H1 (cell line): ENCODE results near the gene C9orf43. TPM values are rescaled to one million over a fixed set of nuclear protein-coding genes. Genes with fewer than 3 reads are reported as not detected.

Source experiments
- CTCF ChIA-PET: fragments of 300-600 bp; sonication (Branson Sonifier 250); formaldehyde crosslinking; loops from one replicate; lab custom pipeline; 2021; ENCODE audit not compliant: partially characterized antibody; lab: Charles Lee
- POLR2A ChIA-PET: fragments of 300-600 bp; sonication (Branson Sonifier 250); formaldehyde crosslinking; loops from one replicate; lab custom pipeline; 2021; ENCODE audit warnings: inconsistent platforms; ENCODE audit not compliant: partially characterized antibody; lab: Charles Lee
- DNase-seq, 2 experiments: peaks; one replicate each; pipeline versions ENCODE4 v3.0.0 to v3.0.0-alpha.2; 2010 to 2022; ENCODE audit warnings: low spot score in 2 of 2, low read depth in 1 of 2, mixed read lengths in 1 of 2
- FAIRE-seq: peaks from 2 replicates; lab custom pipeline; 2011; peaks lifted over from hg19 to GRCh38; lab: Jason Lieb, UNC
- H2AFZ ChIP-seq: 2 replicates; pipeline ENCODE4 v1.8.1; 2012; ENCODE audit warnings: low read length, inconsistent platforms
- H2AK5ac ChIP-seq: 2 replicates; pipeline ENCODE4 v1.6.1; 2013; ENCODE audit warnings: low read depth, low read length
- H2BK120ac ChIP-seq: replicated peaks from 2 replicates; pipeline ENCODE3; 2013; ENCODE audit warnings: low read depth, low read length, inconsistent platforms
- H2BK12ac ChIP-seq: 2 replicates; pipeline ENCODE4 v1.6.1; 2013; ENCODE audit warnings: low read depth, low read length
- H2BK15ac ChIP-seq: 2 replicates; pipeline ENCODE4 v1.6.1; 2013; ENCODE audit warnings: low read length
- H2BK20ac ChIP-seq: 2 replicates; pipeline ENCODE4 v1.6.1; 2013; ENCODE audit warnings: low read length
- H2BK5ac ChIP-seq: 2 replicates; pipeline ENCODE4 v1.6.1; 2013; ENCODE audit warnings: low read depth, low read length
- H3K14ac ChIP-seq: 2 replicates; pipeline ENCODE4 v1.6.1; 2013; ENCODE audit warnings: inconsistent platforms; ENCODE audit not compliant: insufficient read length
- H3K18ac ChIP-seq: 2 replicates; pipeline ENCODE4 v1.6.1; 2013; ENCODE audit warnings: low read length; ENCODE audit errors: extremely low read depth
- H3K23ac ChIP-seq: 2 replicates; pipeline ENCODE4 v1.6.1; 2013; ENCODE audit warnings: inconsistent platforms; ENCODE audit not compliant: insufficient read length
- H3K23me2 ChIP-seq: 2 replicates; pipeline ENCODE4 v1.6.1; 2013; ENCODE audit warnings: low read depth, low read length
- H3K27ac ChIP-seq: 2 replicates; pipeline ENCODE4 v1.6.1; 2011; ENCODE audit warnings: low read depth, low read length, inconsistent platforms
- H3K27me3 ChIP-seq, 4 experiments: replicated peaks in 1 of 4; 1 replicate in 1 of 4; 2 replicates in 3 of 4; pipeline versions ENCODE4 v1.6.1 to v1.8.1; 2011 to 2013; ENCODE audit warnings: low read length in 3 of 4, mild to moderate bottlenecking in 3 of 4, inconsistent platforms in 2 of 4, mixed read lengths in 2 of 4, moderate library complexity in 1 of 4; ENCODE audit not compliant: control insufficient read depth in 3 of 4, insufficient read depth in 3 of 4; ENCODE audit errors: extremely low read depth in 1 of 4
- H3K36me3 ChIP-seq, 4 experiments: 2 replicates each; pipeline versions ENCODE4 v1.6.1 to v1.8.1; 2011 to 2013; ENCODE audit warnings: mild to moderate bottlenecking in 4 of 4, low read length in 3 of 4, moderate library complexity in 2 of 4, control low read depth in 1 of 4, inconsistent platforms in 1 of 4; ENCODE audit not compliant: insufficient read depth in 4 of 4, control insufficient read depth in 2 of 4
- H3K4ac ChIP-seq: replicated peaks from 2 replicates; pipeline ENCODE3; 2013; ENCODE audit warnings: low read length, low read depth, mixed read lengths, inconsistent platforms; ENCODE audit not compliant: insufficient read length
- H3K4me1 ChIP-seq, 4 experiments: replicated peaks in 1 of 4; 1 replicate in 1 of 4; 2 replicates in 3 of 4; pipeline versions ENCODE4 v1.6.1 to v1.8.1; 2011 to 2013; ENCODE audit warnings: low read length in 3 of 4, inconsistent platforms in 2 of 4, mixed read lengths in 1 of 4; ENCODE audit not compliant: insufficient read depth in 4 of 4, control insufficient read depth in 3 of 4
- H3K4me2 ChIP-seq, 2 experiments: 2 replicates each; pipeline versions ENCODE4 v1.6.1 to v1.8.1; 2011 to 2013; ENCODE audit warnings: low read depth in 2 of 2, low read length in 2 of 2, control low read depth in 1 of 2, inconsistent platforms in 1 of 2, mild to moderate bottlenecking in 1 of 2; ENCODE audit not compliant: insufficient read depth in 1 of 2
- H3K4me3 ChIP-seq, 4 experiments: fragments of 200-600, 300-600 bp in 1 of 4; sonication (generic), shearing (Covaris generic), sonication (Bioruptor Twin) in 1 of 4; 2 replicates each; pipeline versions ENCODE4 v1.5.1 to v1.8.1; 2011 to 2016; ENCODE audit warnings: low read length in 4 of 4, low read depth in 3 of 4, control low read depth in 2 of 4, inconsistent platforms in 2 of 4, mild to moderate bottlenecking in 2 of 4, mixed read lengths in 1 of 4, moderate library complexity in 1 of 4; ENCODE audit not compliant: insufficient read depth in 2 of 4; ENCODE audit errors: extremely low read depth in 1 of 4
- H3K56ac ChIP-seq: replicated peaks from 2 replicates; pipeline ENCODE3; 2013; ENCODE audit warnings: low read depth, mild to moderate bottlenecking, mixed read lengths, low read length, inconsistent platforms; ENCODE audit not compliant: insufficient read length
- H3K79me1 ChIP-seq: 2 replicates; pipeline ENCODE4 v1.6.1; 2013; ENCODE audit warnings: low read depth, low read length, control low read depth
- H3K79me2 ChIP-seq, 2 experiments: 2 replicates each; pipeline versions ENCODE4 v1.6.1 to v1.8.1; 2012 to 2013; ENCODE audit warnings: low read length in 2 of 2, mild to moderate bottlenecking in 2 of 2, inconsistent platforms in 1 of 2; ENCODE audit not compliant: insufficient read depth in 2 of 2, control insufficient read depth in 1 of 2
- H3K9ac ChIP-seq, 4 experiments: replicated peaks in 1 of 4; 1 replicate in 1 of 4; 2 replicates in 3 of 4; pipeline versions ENCODE4 v1.6.1 to v1.8.1; 2011 to 2013; ENCODE audit warnings: low read depth in 3 of 4, low read length in 3 of 4, control low read depth in 2 of 4, mild to moderate bottlenecking in 2 of 4, moderate library complexity in 2 of 4, inconsistent platforms in 1 of 4; ENCODE audit errors: extremely low read depth in 1 of 4
- H3K9me3 ChIP-seq, 2 experiments: 2 replicates each; pipeline versions ENCODE4 v1.6.1 to v1.8.1; 2012 to 2013; ENCODE audit warnings: mild to moderate bottlenecking in 2 of 2, moderate library complexity in 2 of 2, control low read depth in 1 of 2, inconsistent platforms in 1 of 2, low read depth in 1 of 2, low read length in 1 of 2, mixed read lengths in 1 of 2; ENCODE audit not compliant: insufficient read depth in 2 of 2
- H4K20me1 ChIP-seq, 2 experiments: replicated peaks in 1 of 2; 2 replicates each; pipeline versions ENCODE3 to v1.8.1; 2011 to 2013; ENCODE audit warnings: inconsistent platforms in 2 of 2, low read length in 2 of 2, mild to moderate bottlenecking in 1 of 2; ENCODE audit not compliant: insufficient read depth in 2 of 2, control insufficient read depth in 1 of 2
- H4K5ac ChIP-seq: 2 replicates; pipeline ENCODE4 v1.6.1; 2013; ENCODE audit warnings: low read length, low read depth, mixed read lengths, inconsistent platforms; ENCODE audit not compliant: insufficient read length
- H4K8ac ChIP-seq: 2 replicates; pipeline ENCODE4 v1.8.0; 2013; ENCODE audit warnings: mild to moderate bottlenecking, moderate library complexity, low read length, inconsistent platforms; ENCODE audit not compliant: insufficient read depth; ENCODE audit errors: extremely low read depth
- H4K91ac ChIP-seq: replicated peaks from 2 replicates; pipeline ENCODE3; 2013; ENCODE audit warnings: low read length, mixed read lengths, inconsistent platforms; ENCODE audit not compliant: insufficient read length
- BCL11A ChIP-seq, 2 experiments: IDR thresholded peaks; one replicate each; pipeline ENCODE4 v1.6.1; 2011; ENCODE audit warnings: low read depth in 2 of 2, low read length in 2 of 2, mild to moderate bottlenecking in 2 of 2
- BRCA1 ChIP-seq: IDR thresholded peaks from 2 replicates; pipeline ENCODE4 v1.6.1; 2012; ENCODE audit warnings: low read depth, low read length, improper control_type of control experiment
- EZH2 ChIP-seq: fragments of 200-600 bp; sonication (generic); IDR thresholded peaks from 2 replicates; pipeline ENCODE4 v1.7.1; 2012; ENCODE audit warnings: low read depth, mild to moderate bottlenecking, moderate library complexity, low read length, inconsistent platforms; ENCODE audit not compliant: severe bottlenecking
- JUN ChIP-seq: IDR thresholded peaks from 2 replicates; pipeline ENCODE4 v1.6.1; 2011; ENCODE audit warnings: low read depth, mild to moderate bottlenecking, improper control_type of control experiment, low read length
- POLR2A ChIP-seq, 2 experiments: IDR thresholded peaks; 1 replicate in 1 of 2; 2 replicates in 1 of 2; pipeline ENCODE4 v1.6.1; 2011; ENCODE audit warnings: low read depth in 2 of 2, low read length in 2 of 2, mild to moderate bottlenecking in 2 of 2; ENCODE audit errors: control extremely low read depth in 1 of 2
- RAD21 ChIP-seq, 2 experiments: IDR thresholded peaks in 1 of 2; conservative IDR thresholded peaks in 1 of 2; 2 replicates each; pipeline ENCODE4 v1.6.1; 2011; ENCODE audit warnings: low read depth in 2 of 2, low read length in 2 of 2, improper control_type of control experiment in 1 of 2, inconsistent platforms in 1 of 2, mild to moderate bottlenecking in 1 of 2, moderate library complexity in 1 of 2
- TBP ChIP-seq: IDR thresholded peaks from 2 replicates; pipeline ENCODE4 v1.6.1; 2011; ENCODE audit warnings: low read depth, low read length, improper control_type of control experiment
- WGBS, 2 experiments: shearing (Covaris generic) in 1 of 2; methylation state at CpG; one replicate each; pipeline versions ENCODE4 v1.1.6 to v1.1.7; 2013 to 2015; ENCODE audit warnings: low lambda C conversion rate in 2 of 2, mixed read lengths in 2 of 2, inconsistent platforms in 1 of 2, low coverage in 1 of 2, missing lambda C conversion rate in 1 of 2; ENCODE audit not compliant: insufficient replicate concordance in 2 of 2, insufficient coverage in 1 of 2, insufficient read length in 1 of 2; ENCODE audit errors: extremely low coverage in 1 of 2, missing lambda C conversion rate in 1 of 2; 5-methylcytosine and 5-hydroxymethylcytosine counted together
- polyA plus RNA-seq, 7 experiments: library from polyadenylated mRNA; depleted of rRNA in 3 of 7; stranded (reverse) in 5 of 7; unstranded in 2 of 7; fragments of >200 nt in 5 of 7; fragments of 200-250 nt in 2 of 7; gene quantifications; 1 replicate in 5 of 7; 2 replicates in 1 of 7; 4 replicates in 1 of 7; pipeline versions ENCODE4 v1.2.1 to v1.2.3, GENCODE V29; 2011 to 2013; ENCODE audit warnings: missing spikeins in 2 of 7, mixed read lengths in 2 of 7
- total RNA-seq: library from RNA; stranded (reverse); fragmentation: NEBNext Ultra II Directional; extraction: Animal tissue kit (Norgen Biotek cat#: 25700); gene quantifications from 2 replicates; pipeline ENCODE4 v1.2.1, GENCODE V29; 2021

The C9orf43 gene
- total and polyA plus RNA-seq, 2 of the 8 experiments (the other 6 are each of a cell fraction or from before 2014, with no cell fraction given) = 0.35 to 0.52 TPM

GRCh38 chr9:113391917-113392316 is 18.6 kb upstream of the C9orf43 start:
- H3K27ac ChIP-seq = no peak overlapping the region
- no peaks in the 10 kb centered on the region for H3K79me1 ChIP-seq
- no peak overlapping the region for H3K9ac ChIP-seq
- no peak overlapping the region for H4K5ac ChIP-seq
- no peak overlapping the region for H2BK12ac ChIP-seq
- no peak overlapping the region for H3K14ac ChIP-seq
- H3K9me3 ChIP-seq = no peaks in the 10 kb centered on the region
- no peak for FAIRE-seq
- H2BK120ac ChIP-seq = no peak overlapping the region
- 82% methylated on average over 5 of the region's 7 CpGs; no CpG with 5 or more reads in 1 of the 2 experiments for WGBS, 2 experiments
- H3K56ac ChIP-seq = no peak overlapping the region
- H3K18ac ChIP-seq = no peak overlapping the region
- H3K79me2 ChIP-seq = no peaks in the 10 kb centered on the region
- no peak for DNase-seq
- H2BK5ac ChIP-seq = no peak overlapping the region
- H3K4me2 ChIP-seq = no peak overlapping the region
- no peak overlapping the region; the same call in 1 of the 2 replicates for H4K8ac ChIP-seq
- no peak overlapping the region for H3K4me3 ChIP-seq
- no peak overlapping the region for H4K91ac ChIP-seq
- H2BK20ac ChIP-seq = no peak overlapping the region
- ChIA-PET POLR2A (no interaction called here), CTCF (interaction anchor here (0.8 to 1.9 kb wide), 6 partner anchors 10 to 263 kb away, joined by 3 to 5 read pairs (median 3); no protein-coding TSS in a partner anchor)
- H2BK15ac ChIP-seq = no peak overlapping the region
- H2AK5ac ChIP-seq = no peak overlapping the region
- H3K36me3 ChIP-seq = peaks cover 0 to 12% (median 5%) of the 10 kb centered on the region in 4 experiments; a peak in 5 of 8 replicates
- H3K27me3 ChIP-seq = no peaks in the 10 kb centered on the region
- H3K4ac ChIP-seq = no peak overlapping the region
- no peaks in the 10 kb centered on the region for H3K4me1 ChIP-seq
- TF ChIP-seq BRCA1 = no peak
- TF ChIP-seq POLR2A (IDR thresholded peaks at IDR 0.05; ENCODE audit: control extremely low read depth in 1 of 2, low read depth in 2 of 2, low read length in 2 of 2) = no peak
- TF ChIP-seq JUN = no peak
- TF ChIP-seq BCL11A (IDR thresholded peaks at IDR 0.05; ENCODE audit: low read depth in 2 of 2, low read length in 2 of 2) = no peak
- TF ChIP-seq EZH2 = no peak
- no peak for TF ChIP-seq RAD21 (IDR thresholded peaks at IDR 0.05 in 1 of 2, conservative IDR thresholded peaks at IDR 0.05 in 1 of 2; ENCODE audit: low read depth in 2 of 2, low read length in 2 of 2)
- TF ChIP-seq TBP = no peak
- peaks cover 0 to 2% of the 10 kb centered on the region in 2 experiments for H4K20me1 ChIP-seq
- H3K23ac ChIP-seq = no peak overlapping the region
- no peak overlapping the region for H2AFZ ChIP-seq
- no peaks in the 10 kb centered on the region for H3K23me2 ChIP-seq
